GM19455 (cell line): ENCODE measurements around the gene KLHL25.

ENCODE experiments used
- ATAC-seq: cut with Tn5 transposase; IDR thresholded peaks from one replicate; pipeline ENCODE4 v1.9.1; 2021; ENCODE audit not compliant: unreplicated experiment

The KLHL25 gene

GRCh38 chr15:85760531-85761371 lies 34.0 kb downstream of the KLHL25 start:
- ATAC-seq: no peak

- ATAC-seq: no peak
These were observed 34.7 kb downstream of the KLHL25 start for GRCh38 chr15:85760049-85760448.

GRCh38 chr15:85759376-85759775 lies 35.3 kb downstream of the KLHL25 start:
- no peak for ATAC-seq

- no peak for ATAC-seq
These were observed 36.1 kb downstream of the KLHL25 start for GRCh38 chr15:85758655-85758978.

- no peak for ATAC-seq
These were observed 36.6 kb downstream of the KLHL25 start for GRCh38 chr15:85757939-85758654.

GRCh38 chr15:85757073-85757938 lies 37.4 kb downstream of the KLHL25 start:
- no peak for ATAC-seq

- ATAC-seq: no peak
These were observed 38.2 kb downstream of the KLHL25 start for GRCh38 chr15:85756411-85757072.

- no peak for ATAC-seq
These were observed 38.8 kb downstream of the KLHL25 start for GRCh38 chr15:85755942-85756341.

GRCh38 chr15:85755471-85755870 lies 39.3 kb downstream of the KLHL25 start:
- no peak for ATAC-seq

- no peak for ATAC-seq
These were observed 39.7 kb downstream of the KLHL25 start for GRCh38 chr15:85754989-85755388.

GRCh38 chr15:85753791-85754452 lies 40.8 kb downstream of the KLHL25 start:
- no peak for ATAC-seq

- ATAC-seq: no peak
These were observed 41.5 kb downstream of the KLHL25 start for GRCh38 chr15:85753261-85753660.

GRCh38 chr15:85752491-85752961 lies 42.2 kb downstream of the KLHL25 start:
- ATAC-seq: no peak

GRCh38 chr15:85752124-85752475 lies 42.6 kb downstream of the KLHL25 start:
- ATAC-seq: no peak

- no peak for ATAC-seq
These were observed 43.2 kb downstream of the KLHL25 start for GRCh38 chr15:85751291-85752123.

- no peak for ATAC-seq
These were observed 44.1 kb downstream of the KLHL25 start for GRCh38 chr15:85750319-85751290.

GRCh38 chr15:85749261-85750151 lies 45.2 kb downstream of the KLHL25 start:
- no peak for ATAC-seq
